NOMO-1 treated with DMSO at 0.1 percent for 48 hours (cell line): Measurements from ENCODE around the gene CHCHD6.

ENCODE experiments used
- DNase-seq: peaks from one replicate; lab custom pipeline; 2025; ENCODE audit not compliant: unreplicated experiment; lab: John Stamatoyannopoulos, UW

CHCHD6 gene

DNA sequence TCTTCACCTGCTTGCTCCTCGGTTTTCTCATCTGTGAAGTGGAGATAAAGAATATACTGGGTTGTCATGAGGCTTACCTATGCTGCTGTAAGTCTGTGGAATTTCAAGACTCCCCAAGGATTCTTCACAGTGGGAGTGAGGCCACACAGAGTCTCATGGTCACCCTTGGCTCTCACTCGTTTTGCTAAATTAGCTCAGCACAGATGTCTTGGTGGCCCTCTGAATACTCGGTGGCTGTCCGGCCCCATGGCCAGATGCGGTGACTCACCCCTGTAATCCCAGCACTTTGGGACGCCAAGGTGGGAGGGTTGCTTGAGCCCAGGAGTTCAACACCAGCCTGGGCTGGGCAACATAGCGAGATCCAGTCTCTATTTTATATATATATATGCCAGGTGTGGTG, 5.0 kb upstream of the CHCHD6 start:
- no peak for DNase-seq

DNA sequence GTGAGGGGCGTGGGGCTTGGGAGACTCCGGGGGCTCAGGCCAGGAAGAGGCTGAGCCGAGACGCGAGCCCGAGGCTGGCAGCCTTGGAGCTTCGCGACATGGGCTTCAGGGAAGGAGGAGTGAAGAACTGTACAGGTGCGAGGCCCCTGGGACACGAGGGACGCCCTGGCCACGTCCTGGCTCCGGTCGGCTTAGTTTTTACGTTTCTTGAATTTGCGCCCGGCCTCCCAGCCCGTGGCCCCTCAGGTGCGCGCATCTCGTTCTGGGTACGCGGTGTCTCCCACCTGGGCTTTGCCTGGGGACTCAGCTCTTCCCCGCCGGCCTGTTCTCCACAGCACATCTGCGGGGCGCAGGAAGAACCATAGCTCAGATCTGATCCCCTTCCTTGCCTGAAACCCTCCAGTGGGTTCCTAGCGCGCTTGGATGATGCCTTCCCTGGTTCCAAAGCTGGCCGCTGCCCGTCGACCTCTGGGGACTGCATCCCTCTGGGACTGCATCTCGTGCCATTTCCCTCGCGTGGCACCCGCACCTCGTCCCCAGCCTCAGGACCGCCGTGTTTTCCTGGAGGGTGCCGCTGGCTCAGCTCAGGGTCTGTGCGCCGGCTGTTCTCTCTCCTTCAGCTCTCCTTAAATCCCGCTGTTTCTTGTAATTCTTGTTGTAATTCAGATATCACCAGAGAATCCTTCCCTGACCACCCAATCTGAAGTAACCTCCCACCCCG, 614 bp downstream of the CHCHD6 start:
- DNase-seq, result no peak

DNA sequence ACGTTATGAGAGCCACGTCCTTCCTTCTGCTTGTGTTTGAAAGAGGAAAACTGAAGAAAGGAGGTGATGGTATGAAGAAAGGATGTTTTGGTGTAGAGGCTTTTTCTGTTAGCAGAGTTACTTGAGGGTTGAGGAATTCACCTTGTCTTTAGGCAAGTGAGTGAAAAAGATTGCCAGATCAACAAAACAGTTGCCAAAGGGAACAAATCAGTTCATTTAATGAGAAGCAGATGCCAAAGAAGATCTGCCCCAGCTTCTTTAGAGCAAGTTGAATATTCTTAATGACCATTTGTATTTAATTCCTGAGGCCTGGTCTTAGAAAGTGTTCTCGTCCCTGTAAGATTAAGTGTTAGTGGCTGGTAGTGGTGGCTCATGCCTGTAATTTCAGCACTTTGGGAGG, 2.6 kb downstream of the CHCHD6 start:
- DNase-seq, result no peak

DNA sequence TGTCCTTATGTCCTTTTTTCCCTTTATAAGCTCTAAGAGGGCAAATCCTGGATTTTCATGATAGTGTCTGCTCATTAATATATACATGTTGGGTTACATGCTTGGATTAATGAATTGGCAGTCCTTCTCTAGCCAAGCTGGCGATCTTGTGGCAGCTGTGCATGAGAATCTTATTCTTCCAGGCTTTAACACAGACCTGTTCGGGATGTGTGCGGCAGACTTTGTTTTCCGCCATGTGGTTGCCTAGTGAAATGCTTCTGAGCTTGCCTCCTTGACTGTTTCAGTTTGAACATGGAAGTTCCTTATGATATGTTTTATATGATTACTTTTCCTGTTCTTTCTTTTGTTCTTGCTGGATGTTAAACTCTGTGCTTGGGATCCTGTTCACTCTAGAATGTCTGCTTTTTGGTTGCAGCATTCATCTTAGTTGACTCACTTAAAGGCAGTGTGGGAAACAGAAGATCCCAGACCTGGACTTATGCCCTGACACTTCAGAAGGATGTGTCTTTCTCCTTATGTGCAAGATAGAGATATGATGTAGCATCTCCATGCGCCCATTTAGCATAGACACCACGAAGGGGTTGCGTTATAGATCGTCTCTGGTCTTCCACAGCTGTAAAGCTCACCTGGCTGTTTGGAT, 7.2 kb downstream of the CHCHD6 start:
- no peak for DNase-seq

DNA sequence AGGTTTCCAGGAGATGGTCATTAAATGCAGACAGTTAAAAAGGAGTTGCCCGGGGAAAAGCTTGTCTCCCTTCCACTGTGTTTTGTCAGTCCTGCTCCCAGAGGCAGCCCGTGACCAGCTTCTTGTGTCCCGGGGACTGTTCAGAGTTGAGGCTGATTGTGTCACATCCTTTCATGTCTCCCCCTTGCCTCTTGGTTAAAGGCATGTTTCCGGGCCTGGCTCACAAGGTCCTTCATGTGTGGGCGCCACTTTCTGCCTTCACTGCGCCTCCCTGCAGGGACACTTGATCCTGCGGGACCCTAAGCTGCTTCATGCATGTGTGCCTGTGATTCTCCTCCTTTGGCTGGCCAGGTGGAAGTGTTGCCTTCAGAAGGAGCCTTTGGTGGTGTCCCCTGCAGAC, 9.2 kb downstream of the CHCHD6 start:
- DNase-seq, result no peak

DNA sequence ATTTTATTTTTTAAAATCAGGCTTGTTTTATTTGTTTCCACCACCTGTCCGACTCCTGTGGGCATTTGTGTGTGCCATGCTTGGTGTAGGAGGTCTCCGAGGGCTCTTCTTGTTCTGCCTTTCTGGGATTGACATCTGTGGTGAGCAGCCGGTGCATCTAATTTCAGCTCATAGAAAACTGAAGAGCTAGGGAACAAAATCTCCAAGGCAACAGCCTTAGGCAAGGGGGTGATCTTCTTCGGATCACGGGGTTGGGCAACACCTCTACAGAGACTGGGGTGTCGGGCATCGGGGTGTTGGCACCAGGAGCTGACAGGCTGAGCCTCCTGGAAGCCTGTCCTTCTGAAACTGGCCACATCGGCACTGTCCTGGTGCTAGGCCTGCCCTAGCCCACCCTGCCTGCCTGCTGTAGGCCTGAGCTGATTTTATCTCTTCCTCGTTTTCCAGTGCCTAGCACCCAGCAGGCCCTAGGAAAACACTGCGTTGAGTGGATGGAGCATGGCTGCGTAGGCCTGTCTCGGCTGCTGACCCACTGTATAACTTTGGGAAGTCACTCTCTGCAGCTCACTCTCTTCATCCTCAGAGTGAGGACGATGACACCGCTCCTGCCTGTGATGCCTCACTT, 10.3 kb downstream of the CHCHD6 start:
- DNase-seq, result no peak

DNA sequence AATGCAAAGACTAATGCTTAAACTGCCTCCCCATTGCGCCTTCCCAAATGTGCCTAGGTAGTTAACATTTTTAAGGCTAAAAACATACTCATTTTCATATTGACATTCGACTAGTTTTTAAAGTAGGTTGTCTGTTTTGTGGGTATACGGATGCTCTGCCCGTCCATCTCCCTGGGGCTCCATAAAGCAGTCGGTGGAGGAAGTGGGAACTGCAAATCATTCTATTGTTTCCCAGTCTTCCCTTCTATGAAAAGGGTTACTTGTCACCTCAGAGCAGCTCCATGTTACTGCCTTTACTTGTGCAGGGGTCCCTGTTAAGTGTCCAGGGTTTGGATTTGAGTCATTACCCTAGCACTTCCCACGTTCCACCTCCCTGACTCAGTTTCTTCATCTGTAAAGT, 10.9 kb downstream of the CHCHD6 start:
- no peak for DNase-seq

DNA sequence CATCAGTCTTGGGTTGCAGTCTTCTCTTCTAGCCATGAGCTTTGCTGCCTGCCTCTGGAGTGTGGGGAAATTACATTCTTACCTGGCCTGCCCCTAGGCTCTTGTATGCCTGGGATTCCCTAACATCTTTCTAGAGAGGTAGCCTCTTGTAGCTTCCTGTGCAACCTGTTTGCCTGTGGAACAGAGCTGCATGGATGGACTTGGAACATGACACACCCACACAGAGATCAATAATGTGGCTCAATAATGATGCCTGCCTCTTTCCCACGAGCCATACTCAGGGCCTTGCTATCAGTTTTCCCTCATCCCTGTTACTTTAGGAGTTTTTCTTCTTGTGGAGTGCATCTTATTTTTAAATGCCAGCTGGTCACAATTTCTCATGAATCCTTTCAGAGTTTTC, 11.4 kb downstream of the CHCHD6 start:
- no peak for DNase-seq

DNA sequence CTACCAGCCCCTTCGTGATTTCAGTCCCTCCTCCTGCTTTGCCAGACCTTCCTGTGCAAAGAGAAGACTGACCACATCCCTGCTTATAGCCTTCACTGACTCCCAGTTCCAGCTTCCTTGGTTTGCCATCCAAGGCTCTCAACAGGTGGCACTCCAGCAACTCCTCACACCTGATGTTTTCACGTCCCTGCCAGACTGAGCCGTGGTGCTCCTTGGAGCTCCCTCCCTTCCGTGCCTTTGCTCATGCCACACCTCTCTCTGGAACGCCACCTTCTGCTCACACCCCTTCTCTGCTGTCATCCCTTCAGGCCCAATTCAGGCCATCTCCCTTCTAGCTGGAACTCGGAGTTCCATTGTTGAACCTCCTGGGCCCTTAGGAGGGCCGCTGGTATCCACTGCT, 12.0 kb downstream of the CHCHD6 start:
- DNase-seq, result no peak

DNA sequence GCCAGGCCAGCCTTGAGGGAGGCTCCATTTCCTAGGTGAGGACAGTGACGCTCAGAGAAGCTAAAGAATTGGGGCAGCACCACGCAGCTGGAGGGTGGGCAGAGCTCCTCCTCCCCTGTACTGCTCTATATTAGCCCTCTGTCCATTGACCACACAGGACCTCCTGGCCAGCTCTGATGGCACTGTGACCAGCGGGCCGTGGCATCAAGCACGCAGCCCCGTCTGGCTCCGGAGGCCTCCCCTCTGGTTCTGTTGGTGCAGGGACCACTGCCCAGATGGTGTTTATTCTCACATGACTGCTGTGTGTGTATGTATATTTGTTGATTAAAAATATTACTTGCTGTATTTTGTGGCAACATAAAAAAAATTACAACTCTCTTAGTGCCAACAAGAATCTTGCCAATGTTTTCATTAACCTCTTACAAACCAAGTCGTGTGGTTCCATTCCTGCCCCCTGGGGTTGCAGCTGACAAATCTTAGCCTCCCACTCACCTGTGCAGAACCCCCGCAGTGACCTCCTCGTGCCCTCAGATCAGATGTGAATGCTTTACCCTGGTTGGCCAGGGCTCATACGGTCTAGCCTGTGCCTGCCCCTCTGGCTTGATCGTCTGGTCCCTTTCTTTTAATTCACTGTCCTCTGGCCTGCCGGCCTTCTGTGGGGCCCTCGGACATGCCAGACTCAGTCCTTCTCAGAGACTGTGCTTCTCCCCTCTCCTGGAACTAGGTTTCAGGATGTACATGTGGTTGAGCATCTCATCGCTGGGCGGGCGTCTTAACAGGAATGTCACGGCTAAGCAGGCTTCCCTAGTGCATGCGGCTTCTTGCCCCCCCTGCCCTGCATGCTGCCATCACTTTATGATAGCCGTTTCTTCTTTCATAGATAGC, 14.8 kb downstream of the CHCHD6 start:
- no peak for DNase-seq

DNA sequence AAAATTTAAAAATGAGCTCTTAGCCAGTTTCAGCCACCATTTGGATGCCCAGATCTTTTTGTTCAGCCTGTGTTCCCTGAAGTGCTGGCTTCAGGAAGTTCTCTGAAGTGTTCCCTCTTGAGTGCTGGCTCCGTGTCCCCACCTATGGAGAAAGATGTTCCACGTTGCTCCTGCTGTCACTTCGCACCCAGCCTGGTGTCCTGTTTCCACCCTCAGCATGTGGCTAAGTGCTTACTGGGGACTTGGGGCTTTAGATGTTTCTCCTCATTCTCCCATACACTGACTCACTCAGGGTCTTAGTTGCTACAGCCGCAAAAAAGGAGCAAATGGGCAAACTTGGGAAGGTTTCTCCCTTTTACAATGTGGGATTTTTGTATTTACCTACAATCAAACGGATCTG, 16.6 kb downstream of the CHCHD6 start:
- no peak for DNase-seq

DNA sequence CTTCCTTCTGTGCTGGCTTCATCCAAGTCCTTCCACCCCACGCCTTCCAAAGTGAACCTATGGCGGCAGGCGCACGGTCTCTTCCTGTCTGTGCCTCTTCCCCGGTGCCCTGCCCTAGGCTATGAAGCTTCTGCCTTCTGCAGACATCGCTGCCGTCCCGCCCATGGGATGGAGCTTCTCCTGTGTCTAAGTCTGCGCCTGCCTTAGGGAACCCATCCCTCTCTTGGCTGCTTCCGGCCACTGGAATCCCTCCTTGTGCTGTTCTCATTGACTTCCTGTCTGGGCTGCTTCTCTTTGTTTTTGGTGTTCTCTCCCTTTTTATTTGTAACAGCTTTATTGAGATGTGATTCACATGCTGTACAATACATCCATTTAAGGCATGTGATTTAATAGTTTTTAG, 17.2 kb downstream of the CHCHD6 start:
- no peak for DNase-seq

DNA sequence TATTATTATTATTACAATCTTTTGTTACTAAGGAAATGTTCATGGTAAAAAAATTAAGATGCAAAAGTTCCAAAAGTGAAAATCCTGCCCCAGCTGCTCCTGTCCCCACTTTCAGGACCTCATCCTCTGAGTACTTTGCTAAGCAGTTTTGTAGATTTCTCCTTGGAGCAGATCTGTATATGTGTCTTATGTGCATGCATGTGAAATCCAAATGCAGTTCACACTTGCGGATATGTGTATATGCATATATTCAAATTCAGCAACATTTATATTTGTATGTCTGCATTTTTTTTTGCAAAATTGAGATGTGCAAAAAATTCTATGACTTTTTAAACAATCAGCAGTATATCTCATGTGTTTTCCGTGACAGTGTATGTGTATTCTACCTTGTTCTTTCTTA, 19.2 kb downstream of the CHCHD6 start:
- DNase-seq, result no peak

DNA sequence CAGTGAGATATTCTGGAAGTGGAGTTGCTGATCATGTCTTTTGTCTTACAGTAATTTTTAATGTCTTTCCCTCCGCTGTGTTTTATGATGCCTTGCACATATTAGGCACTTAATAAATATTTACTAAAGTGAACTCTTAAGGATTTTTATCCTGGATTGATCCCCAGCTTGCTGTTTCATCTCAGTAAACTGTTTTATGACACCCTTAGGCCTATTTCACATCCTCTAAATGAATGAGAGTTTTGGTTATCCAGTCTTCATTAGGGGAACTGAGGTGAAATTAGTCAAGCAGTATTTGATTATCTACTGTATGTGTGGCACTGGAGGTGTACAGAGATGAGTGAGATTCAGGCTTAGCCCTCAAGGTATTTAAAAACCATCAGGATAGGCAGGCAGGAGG, 19.8 kb downstream of the CHCHD6 start:
- no peak for DNase-seq

DNA sequence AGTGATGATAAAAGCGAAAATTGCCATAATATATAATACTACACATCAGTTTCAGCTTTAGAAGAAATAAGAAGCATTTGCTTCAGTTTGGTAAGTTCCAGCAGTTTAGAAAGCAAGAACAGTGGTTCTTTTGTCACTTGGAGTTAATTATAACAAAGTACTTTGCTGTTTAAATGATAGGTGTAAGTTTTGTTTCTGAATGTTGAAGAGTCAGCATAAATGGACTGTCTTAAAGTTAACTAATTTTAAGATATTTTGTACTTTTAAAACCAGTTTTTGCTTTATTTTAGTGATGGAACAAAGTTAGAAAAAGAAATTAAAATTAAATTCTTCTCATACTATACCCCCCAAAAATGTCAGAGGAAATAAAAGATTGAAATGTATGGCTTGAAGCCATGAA, 24.6 kb downstream of the CHCHD6 start:
- no peak for DNase-seq

DNA sequence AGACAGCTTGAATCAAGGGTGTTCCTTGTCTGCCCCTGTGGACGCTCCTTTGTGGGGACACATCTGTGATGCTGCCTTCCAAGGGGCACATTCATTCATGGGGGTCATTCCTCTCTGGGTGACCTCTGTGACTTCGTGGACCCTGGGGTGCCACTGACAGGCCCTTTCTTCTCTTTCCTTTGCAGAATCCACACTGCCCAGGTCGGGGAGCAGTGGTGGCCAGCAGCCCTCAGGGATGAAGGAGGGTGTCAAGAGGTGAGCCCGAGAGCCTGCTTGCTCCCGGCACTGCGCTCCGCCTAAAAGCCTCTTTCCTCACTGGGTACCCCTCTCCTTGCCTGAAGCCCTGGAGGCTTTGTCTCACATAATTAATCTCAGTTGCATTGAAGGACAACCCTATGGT, 26.3 kb downstream of the CHCHD6 start:
- no peak for DNase-seq

DNA sequence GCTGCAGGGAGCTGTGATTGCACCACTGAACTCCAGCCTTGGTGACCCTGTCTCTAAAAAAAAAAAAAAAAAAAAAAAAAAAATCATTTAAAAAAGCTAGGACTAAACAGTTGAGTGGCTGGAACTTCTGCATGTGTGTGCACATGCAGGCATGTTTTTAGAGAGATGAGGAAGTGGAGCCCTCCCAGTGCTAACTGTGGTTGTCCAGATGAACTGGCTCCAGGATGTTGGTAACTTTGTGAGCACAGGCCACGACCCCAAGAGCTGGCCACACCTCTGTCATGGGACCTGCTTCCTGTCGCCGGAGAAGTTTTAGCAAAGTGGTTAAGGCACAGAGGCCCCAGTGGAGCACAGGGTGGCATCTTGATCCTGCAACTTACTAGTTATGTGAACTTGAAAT, 27.0 kb downstream of the CHCHD6 start:
- DNase-seq, result peak; percentile 92

DNA sequence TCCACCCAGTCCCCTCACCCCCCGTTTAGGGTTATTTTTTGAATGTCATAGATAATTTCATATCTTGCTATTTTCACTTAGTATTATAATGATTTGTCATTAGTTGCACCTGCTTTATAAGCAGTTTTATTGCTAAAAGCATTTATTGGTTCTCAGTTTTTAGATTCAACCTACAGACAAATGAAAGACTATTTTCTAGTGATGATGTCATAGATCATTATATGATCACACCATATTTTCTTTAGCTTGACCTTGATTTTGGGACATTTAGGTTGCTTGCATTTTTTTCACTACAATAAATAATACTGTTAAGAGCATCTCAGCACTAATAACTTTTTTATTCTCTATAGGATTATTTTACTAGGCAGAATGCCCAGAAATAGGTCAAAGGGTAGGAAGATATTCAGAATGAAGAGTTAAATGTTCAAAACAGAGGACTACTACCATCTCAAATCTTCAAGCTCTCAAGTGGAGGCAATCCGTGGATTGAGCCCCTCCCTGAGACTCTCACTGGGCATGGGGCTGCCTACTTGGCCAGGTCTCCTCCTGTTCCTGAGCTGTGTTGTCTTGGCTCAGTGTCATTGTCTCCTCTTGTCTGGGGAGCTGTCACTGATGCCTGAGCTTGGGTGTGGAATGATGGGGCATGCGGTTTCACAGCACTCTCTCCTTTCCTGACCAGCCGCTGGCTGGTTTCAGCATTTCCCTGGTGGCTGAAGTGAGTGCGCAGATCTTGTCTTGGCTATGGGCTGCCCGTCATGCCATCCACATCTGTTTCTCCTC, 28.4 kb downstream of the CHCHD6 start:
- DNase-seq, result no peak

DNA sequence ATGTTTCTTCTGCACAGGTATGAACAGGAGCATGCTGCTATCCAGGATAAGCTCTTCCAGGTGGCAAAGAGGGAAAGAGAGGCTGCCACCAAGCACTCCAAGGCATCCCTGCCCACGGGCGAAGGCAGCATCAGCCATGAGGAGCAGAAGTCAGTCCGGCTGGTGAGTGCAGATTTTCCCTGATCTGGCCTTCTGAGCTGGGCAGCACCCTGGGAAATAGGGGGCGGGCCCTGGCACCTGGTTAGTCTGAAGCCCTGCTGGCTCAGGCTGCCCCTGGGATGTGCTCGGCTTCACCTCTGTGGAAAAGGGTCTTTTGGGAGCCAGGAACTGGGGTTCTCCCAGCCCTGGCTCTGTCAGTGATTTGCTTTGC, 29.0 kb downstream of the CHCHD6 start:
- no peak for DNase-seq

DNA sequence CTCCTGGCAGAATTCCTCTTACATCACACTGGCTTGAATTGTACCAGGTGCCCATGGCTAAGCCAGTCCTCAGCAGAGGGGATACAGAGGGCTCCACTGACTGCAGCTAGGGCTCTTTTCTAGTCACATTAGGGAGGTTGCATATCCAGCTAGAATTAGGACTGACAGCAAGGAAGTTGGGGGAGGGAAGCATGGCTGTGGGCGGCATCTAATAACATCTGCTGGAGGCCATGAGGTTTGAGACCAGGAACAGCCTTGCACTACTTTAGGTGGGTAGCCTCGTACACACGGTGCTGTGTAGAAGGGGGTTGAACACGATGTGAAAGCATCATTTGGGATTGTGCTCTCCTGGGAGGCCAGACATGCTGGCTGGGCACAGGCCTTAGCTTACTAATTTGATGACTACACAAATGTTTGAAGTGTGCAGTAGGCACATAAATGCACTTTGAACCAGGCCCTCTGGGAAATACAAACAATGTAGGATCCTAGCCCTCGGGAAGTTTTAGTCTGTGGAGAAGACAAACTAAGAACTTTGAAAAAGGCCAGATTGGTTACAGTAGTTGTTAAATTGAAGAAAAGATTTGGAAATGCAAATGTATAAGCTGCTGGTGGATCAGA, 30.2 kb downstream of the CHCHD6 start:
- DNase-seq, result no peak

DNA sequence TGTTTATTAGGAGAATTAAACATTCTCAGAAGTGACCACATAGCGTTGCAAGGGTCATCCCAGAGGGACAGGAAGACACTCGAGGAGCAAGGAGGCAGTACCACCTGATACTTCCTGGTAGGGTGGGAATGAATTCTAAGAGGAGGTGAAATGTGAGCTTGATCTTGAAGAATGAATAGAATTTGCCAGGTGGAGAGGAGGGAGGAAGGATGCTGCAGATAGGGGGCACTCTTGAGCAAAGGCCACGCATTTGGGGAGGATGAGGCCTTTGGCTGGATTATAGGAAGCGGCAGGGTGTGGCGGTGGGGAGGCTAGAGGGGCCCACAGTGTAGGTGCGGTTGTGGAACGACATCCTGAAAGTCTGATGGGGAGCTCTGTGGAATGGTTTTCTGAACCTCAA, 33.5 kb downstream of the CHCHD6 start:
- DNase-seq, result no peak
